GM23248 (cell line): ENCODE results near the gene TRIM23.

ENCODE experiments used
- EZH2 ChIP-seq: fragments of 200-600 bp; sonication (generic); IDR thresholded peaks from 2 replicates; pipeline ENCODE4 v1.6.1; 2018; ENCODE audit warnings: antibody characterized with exemption, mild to moderate bottlenecking; ENCODE audit not compliant: insufficient read depth, poor library complexity, severe bottlenecking
- EZH2phosphoT487 ChIP-seq: fragments of 200-600 bp; sonication (generic); IDR thresholded peaks from 2 replicates; pipeline ENCODE4 v1.6.1; 2018; ENCODE audit warnings: antibody characterized with exemption, moderate library complexity, mild to moderate bottlenecking, low read depth; ENCODE audit not compliant: insufficient read depth

DNA sequence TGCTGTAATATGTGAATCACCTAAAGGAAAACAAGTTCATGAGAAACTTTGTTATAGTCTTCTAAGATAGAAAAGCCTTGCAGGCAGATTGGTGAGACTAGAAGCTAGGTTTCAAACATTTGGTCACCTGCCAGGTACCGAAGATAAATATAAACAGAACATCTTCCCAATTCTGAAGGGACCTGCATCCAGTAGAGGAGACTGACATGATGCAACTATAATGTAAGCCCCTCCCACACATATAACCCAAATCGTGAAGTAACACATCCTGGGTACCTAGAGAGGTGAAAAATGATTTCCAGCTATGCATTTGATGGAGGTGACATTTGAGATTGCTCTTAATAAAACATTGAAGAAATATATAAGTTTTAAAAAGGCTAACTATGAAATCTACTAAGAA is 30.6 kb upstream of the TRIM23 start:
- TF ChIP-seq EZH2: no peak
- no peak for TF ChIP-seq EZH2phosphoT487
